CD14-positive monocyte (primary cell): ENCODE data around the gene CSMD2. TPM values are rescaled to one million over a fixed set of nuclear protein-coding genes. Genes with fewer than 3 reads are reported as not detected.

ENCODE experiments used
- DNase-seq, 3 donors: peaks; one replicate each; pipeline ENCODE4 v3.0.0-alpha.2; 2011 to 2022
- H2AFZ ChIP-seq: 2 replicates; pipeline ENCODE4 v1.6.0; 2012; ENCODE audit warnings: mild to moderate bottlenecking, low read depth, low read length, inconsistent platforms; ENCODE audit not compliant: insufficient read depth, poor library complexity, severe bottlenecking
- H3K27ac ChIP-seq, 2 donors: 1 replicate in 1 of 2; 2 replicates in 1 of 2; pipeline ENCODE4 v1.5.1; 2012 to 2013; ENCODE audit warnings: low read length in 2 of 2, control low read depth in 1 of 2, inconsistent platforms in 1 of 2, low read depth in 1 of 2, mild to moderate bottlenecking in 1 of 2
- H3K27me3 ChIP-seq, 2 donors: one replicate each; pipeline versions ENCODE4 v1.6.0 to v1.6.1; 2011 to 2013; ENCODE audit warnings: low read length in 2 of 2; ENCODE audit not compliant: control insufficient read depth in 2 of 2, insufficient read depth in 2 of 2
- H3K36me3 ChIP-seq, 2 donors: replicated peaks in 1 of 2; 1 replicate in 1 of 2; 2 replicates in 1 of 2; pipeline versions ENCODE4 v1.5.1 to v1.6.1; 2012 to 2013; ENCODE audit warnings: low read length in 2 of 2, control low read depth in 1 of 2, inconsistent platforms in 1 of 2, mild to moderate bottlenecking in 1 of 2; ENCODE audit not compliant: insufficient read depth in 2 of 2, control insufficient read depth in 1 of 2
- H3K4me1 ChIP-seq, 2 donors: 1 replicate in 1 of 2; 2 replicates in 1 of 2; pipeline versions ENCODE4 v1.5.1 to v1.6.1; 2012 to 2013; ENCODE audit warnings: low read length in 2 of 2, control low read depth in 1 of 2, inconsistent platforms in 1 of 2, mild to moderate bottlenecking in 1 of 2, moderate library complexity in 1 of 2; ENCODE audit not compliant: insufficient read depth in 2 of 2, control insufficient read depth in 1 of 2
- H3K4me2 ChIP-seq: replicated peaks from 2 replicates; pipeline ENCODE3; 2012; ENCODE audit warnings: low read length, moderate library complexity, mild to moderate bottlenecking; ENCODE audit not compliant: poor library complexity, severe bottlenecking; ENCODE audit errors: extremely low read depth
- H3K4me3 ChIP-seq, 3 experiments: fragments of 200-600 bp in 1 of 3; sonication (generic) in 1 of 3; replicated peaks in 1 of 3; 1 replicate in 2 of 3; 2 replicates in 1 of 3; pipeline ENCODE4 v1.5.1; 2011 to 2013; ENCODE audit warnings: low read length in 3 of 3, mild to moderate bottlenecking in 3 of 3, control low read depth in 2 of 3, low read depth in 2 of 3, inconsistent platforms in 1 of 3, moderate library complexity in 1 of 3
- H3K79me2 ChIP-seq: 2 replicates; pipeline ENCODE4 v1.6.0; 2012; ENCODE audit warnings: mild to moderate bottlenecking, control low read depth, inconsistent platforms, low read length, moderate library complexity; ENCODE audit not compliant: insufficient read depth
- H3K9ac ChIP-seq: 2 replicates; pipeline ENCODE4 v1.6.0; 2017; ENCODE audit warnings: low read length, mild to moderate bottlenecking; ENCODE audit not compliant: insufficient read depth, poor library complexity, severe bottlenecking
- H3K9me3 ChIP-seq, 2 donors: replicated peaks in 1 of 2; 1 replicate in 1 of 2; 2 replicates in 1 of 2; pipeline versions ENCODE4 v1.5.1 to v1.6.1; 2012 to 2013; ENCODE audit warnings: low read length in 2 of 2, control low read depth in 1 of 2; ENCODE audit not compliant: control insufficient read depth in 1 of 2, insufficient read depth in 1 of 2
- H4K20me1 ChIP-seq: 2 replicates; pipeline ENCODE4 v1.6.0; 2012; ENCODE audit warnings: mild to moderate bottlenecking, low read length, control low read depth, moderate library complexity; ENCODE audit not compliant: insufficient read depth
- H3K27ac Mint-ChIP-seq, 7 donors: one replicate each; pipeline ENCODE4 v1.8.0; 2020; ENCODE audit warnings: mild to moderate bottlenecking in 7 of 7, mixed read lengths in 7 of 7, moderate library complexity in 6 of 7, inconsistent platforms in 2 of 7
- H3K27me3 Mint-ChIP-seq, 3 donors: one replicate each; pipeline ENCODE4 v1.8.0; 2021 to 2022; ENCODE audit warnings: low read depth in 3 of 3, mild to moderate bottlenecking in 3 of 3, mixed read lengths in 3 of 3, moderate library complexity in 3 of 3, inconsistent platforms in 1 of 3
- H3K36me3 Mint-ChIP-seq, 2 donors: one replicate each; pipeline ENCODE4 v1.8.0; 2020; ENCODE audit warnings: mixed read lengths in 2 of 2, inconsistent platforms in 1 of 2, mild to moderate bottlenecking in 1 of 2
- H3K4me1 Mint-ChIP-seq: one replicate; pipeline ENCODE4 v1.8.0; 2020; ENCODE audit warnings: mild to moderate bottlenecking, mixed read lengths
- H3K4me3 Mint-ChIP-seq, 2 donors: one replicate each; pipeline ENCODE4 v1.8.0; 2020; ENCODE audit warnings: mild to moderate bottlenecking in 2 of 2, mixed read lengths in 2 of 2, moderate library complexity in 1 of 2
- H3K9me3 Mint-ChIP-seq, 7 donors: one replicate each; pipeline ENCODE4 v1.8.0; 2020 to 2022; ENCODE audit warnings: mixed read lengths in 7 of 7, mild to moderate bottlenecking in 6 of 7, moderate library complexity in 6 of 7, inconsistent platforms in 2 of 7
- WGBS: methylation state at CpG from one replicate; pipeline ENCODE4 v1.1.5; 2013; ENCODE audit warnings: missing lambda C conversion rate; ENCODE audit not compliant: insufficient coverage; 5-methylcytosine and 5-hydroxymethylcytosine counted together
- intact Hi-C, 2 donors: fragments of 100-400 bp; cut with micrococcal nuclease; formaldehyde crosslinking; loops; one replicate each; pipeline versions ENCODE4 v1.15.0 to v1.15.1; 2023
- polyA plus RNA-seq, 3 donors: library from polyadenylated mRNA; depleted of rRNA in 1 of 3; unstranded in 2 of 3; stranded (reverse) in 1 of 3; fragments of 300-500 nt in 2 of 3; fragments of >200 nt in 1 of 3; fragmentation: Illumina TruSeq in 2 of 3; gene quantifications; 1 replicate in 2 of 3; 2 replicates in 1 of 3; pipeline ENCODE4 v1.2.3, GENCODE V29; 2012 to 2021
- TF ChIP-seq, protein P1 (sequence below): fragments of 200-600 bp; IDR thresholded peaks from one replicate; pipeline ENCODE4 v1.8.0; 2022; ENCODE audit warnings: antibody characterized with exemption, mild to moderate bottlenecking

The CSMD2 gene
- polyA plus RNA-seq, 3 donors, result 0.04 TPM; not detected in 2

DNA sequence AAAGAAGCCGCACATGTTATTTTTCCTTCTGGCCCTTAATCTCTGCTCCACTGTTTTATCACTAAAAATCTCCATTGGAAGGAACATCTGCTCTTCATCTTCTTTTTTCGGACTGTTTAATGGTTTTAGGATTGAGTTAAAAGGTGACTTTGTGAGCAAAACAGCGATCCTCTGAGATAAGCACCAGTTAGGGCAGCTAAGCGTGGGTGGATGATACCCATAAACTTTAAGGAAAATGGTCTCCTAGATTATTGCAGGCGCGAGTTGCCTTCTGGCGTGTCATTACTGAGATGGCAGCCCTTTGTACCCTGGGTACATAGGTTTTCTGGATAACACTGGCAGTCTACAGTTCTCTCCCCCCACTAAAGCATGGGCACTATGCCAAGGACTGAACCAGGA lies 345.1 kb downstream of the CSMD2 start:
- Histone ChIP-seq H3K36me3 (no peaks in the 10 kb centered on the region), H3K9me3 (peaks cover 0 to 3% of the 10 kb centered on the region in 2 donors), H3K27ac (no peak overlapping the region), H3K27me3 (no peaks in the 10 kb centered on the region), H3K9ac (no peak overlapping the region), H3K4me3 (no peak overlapping the region), H4K20me1 (no peaks in the 10 kb centered on the region), H3K4me2 (no peak overlapping the region), H2AFZ (no peak overlapping the region), H3K79me2 (no peaks in the 10 kb centered on the region), H3K4me1 (no peaks in the 10 kb centered on the region)
- Mint-ChIP-seq H3K36me3 (no peaks in the 10 kb centered on the region), H3K4me1 (no peaks in the 10 kb centered on the region), H3K27ac (no peak overlapping the region), H3K27me3 (peaks cover 3 to 8% (median 5%) of the 10 kb centered on the region in 3 donors), H3K4me3 (peak overlapping the region in 1 of 2 donors; percentile 37), H3K9me3 (peaks cover 0 to 16% (median 0%) of the 10 kb centered on the region in 7 donors)
- DNase-seq, result no peak
- WGBS, result 87% methylated on average over 5 of the region's 7 CpGs
- intact Hi-C loops, result no loop called here
- TF ChIP-seq, protein P1, sequence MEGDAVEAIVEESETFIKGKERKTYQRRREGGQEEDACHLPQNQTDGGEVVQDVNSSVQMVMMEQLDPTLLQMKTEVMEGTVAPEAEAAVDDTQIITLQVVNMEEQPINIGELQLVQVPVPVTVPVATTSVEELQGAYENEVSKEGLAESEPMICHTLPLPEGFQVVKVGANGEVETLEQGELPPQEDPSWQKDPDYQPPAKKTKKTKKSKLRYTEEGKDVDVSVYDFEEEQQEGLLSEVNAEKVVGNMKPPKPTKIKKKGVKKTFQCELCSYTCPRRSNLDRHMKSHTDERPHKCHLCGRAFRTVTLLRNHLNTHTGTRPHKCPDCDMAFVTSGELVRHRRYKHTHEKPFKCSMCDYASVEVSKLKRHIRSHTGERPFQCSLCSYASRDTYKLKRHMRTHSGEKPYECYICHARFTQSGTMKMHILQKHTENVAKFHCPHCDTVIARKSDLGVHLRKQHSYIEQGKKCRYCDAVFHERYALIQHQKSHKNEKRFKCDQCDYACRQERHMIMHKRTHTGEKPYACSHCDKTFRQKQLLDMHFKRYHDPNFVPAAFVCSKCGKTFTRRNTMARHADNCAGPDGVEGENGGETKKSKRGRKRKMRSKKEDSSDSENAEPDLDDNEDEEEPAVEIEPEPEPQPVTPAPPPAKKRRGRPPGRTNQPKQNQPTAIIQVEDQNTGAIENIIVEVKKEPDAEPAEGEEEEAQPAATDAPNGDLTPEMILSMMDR, result no peak

DNA sequence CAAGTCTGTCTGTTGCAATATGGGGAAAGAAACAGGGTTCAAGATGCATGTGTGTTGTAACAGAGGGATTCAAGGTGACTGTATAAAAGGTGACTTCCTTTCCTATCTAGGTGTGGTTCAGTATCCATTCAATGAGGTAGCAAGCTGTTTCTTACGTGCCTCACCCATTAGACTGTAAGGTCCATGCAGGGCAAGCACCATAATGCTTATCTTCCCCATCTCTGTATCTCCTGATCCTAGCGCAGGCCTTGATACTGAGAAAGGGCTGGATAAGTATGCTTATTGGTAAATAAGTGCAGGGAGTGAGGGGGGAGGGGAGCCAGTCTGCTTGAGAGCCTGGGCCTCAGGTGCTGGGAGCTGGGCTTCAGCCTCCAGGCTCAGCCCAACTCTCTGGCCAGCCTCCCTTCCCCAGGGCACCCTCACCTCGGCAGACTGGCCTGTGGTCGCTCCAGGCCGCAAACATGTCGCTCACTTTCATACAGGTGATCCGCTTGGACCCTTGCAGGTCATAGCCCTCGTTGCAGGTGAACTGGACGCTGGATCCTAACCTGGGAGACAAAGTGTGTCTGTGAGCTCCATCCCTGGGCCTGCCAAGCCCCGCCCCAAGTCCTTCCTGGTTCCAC lies 345.6 kb downstream of the CSMD2 start:
- Histone ChIP-seq H3K27ac (no peak overlapping the region), H3K9me3 (peaks cover 0 to 3% of the 10 kb centered on the region in 2 donors), H3K4me3 (no peak overlapping the region), H2AFZ (no peak overlapping the region), H3K27me3 (no peaks in the 10 kb centered on the region), H3K79me2 (no peaks in the 10 kb centered on the region), H3K4me2 (no peak overlapping the region), H3K9ac (no peak overlapping the region), H4K20me1 (no peaks in the 10 kb centered on the region), H3K36me3 (no peaks in the 10 kb centered on the region), H3K4me1 (no peaks in the 10 kb centered on the region)
- no peaks in the 10 kb centered on the region for H3K4me1 Mint-ChIP-seq
- H3K9me3 Mint-ChIP-seq, result peaks cover 0 to 15% (median 2%) of the 10 kb centered on the region in 7 donors
- TF ChIP-seq, protein P1, result no peak
- no peak overlapping the region for H3K27ac Mint-ChIP-seq
- intact Hi-C loops, result no loop called here
- 89% methylated on average over 7 of the region's 10 CpGs for WGBS
- no peaks in the 10 kb centered on the region for H3K36me3 Mint-ChIP-seq
- H3K4me3 Mint-ChIP-seq, result no peak overlapping the region
- H3K27me3 Mint-ChIP-seq, result peaks cover 3 to 7% (median 5%) of the 10 kb centered on the region in 3 donors
- no peak for DNase-seq
